H54 (cell line): ENCODE measurements around the gene CIT.

Experiments
- DNase-seq: peaks from one replicate; pipeline ENCODE4 v3.0.0; 2011; ENCODE audit warnings: low spot score, mixed read lengths; ENCODE audit not compliant: insufficient read length
- FAIRE-seq: peaks from 3 replicates; lab custom pipeline; 2011; peaks lifted over from hg19 to GRCh38; lab: Jason Lieb, UNC
- POLR2A ChIP-seq: IDR thresholded peaks from 2 replicates; pipeline ENCODE4 v1.6.1; 2011; ENCODE audit warnings: low read depth, mild to moderate bottlenecking, low read length

The CIT gene

GRCh38 chr12:119652665-119653064, 224.5 kb downstream of the CIT start:
- DNase-seq: no peak

GRCh38 chr12:119649202-119649808, 227.8 kb downstream of the CIT start:
- FAIRE-seq: no peak

More at GRCh38 chr12:119652665-119653064, 224.5 kb downstream of the CIT start:
- TF ChIP-seq POLR2A: no peak
- no peak for FAIRE-seq

DNA sequence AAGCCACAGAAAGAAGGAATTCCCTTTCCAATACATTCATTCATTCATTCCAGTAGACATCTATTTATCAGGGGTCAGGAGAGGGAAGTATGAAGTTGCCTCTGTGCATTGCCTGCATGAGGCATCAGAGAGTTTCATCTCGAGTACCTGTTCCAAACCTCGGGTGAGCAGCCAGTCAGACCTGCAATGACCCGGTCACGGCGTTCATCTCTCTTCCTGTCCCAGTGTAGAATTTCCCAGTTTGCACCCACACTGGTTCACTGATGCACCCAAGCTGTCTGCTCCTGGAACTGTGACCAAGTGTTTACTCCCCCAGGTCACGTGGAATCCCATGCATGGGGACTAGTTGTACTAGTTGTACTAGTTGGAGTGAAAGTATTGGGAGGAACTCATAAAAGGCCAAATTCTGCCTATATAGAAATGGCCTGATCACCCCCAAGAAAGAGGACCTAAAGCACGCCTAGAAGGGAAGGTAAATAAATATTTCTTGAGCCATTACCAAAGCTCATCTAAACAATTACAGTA, 231.5 kb downstream of the CIT start:
- TF ChIP-seq POLR2A: no peak
- FAIRE-seq (no peak), DNase-seq (no peak)

More at GRCh38 chr12:119649202-119649808, 227.8 kb downstream of the CIT start:
- DNase-seq: peak; percentile 26
- no peak for TF ChIP-seq POLR2A

GRCh38 chr12:119644930-119645329, 232.2 kb downstream of the CIT start:
- no peak for TF ChIP-seq POLR2A
- no peak for FAIRE-seq
- DNase-seq: no peak

DNA sequence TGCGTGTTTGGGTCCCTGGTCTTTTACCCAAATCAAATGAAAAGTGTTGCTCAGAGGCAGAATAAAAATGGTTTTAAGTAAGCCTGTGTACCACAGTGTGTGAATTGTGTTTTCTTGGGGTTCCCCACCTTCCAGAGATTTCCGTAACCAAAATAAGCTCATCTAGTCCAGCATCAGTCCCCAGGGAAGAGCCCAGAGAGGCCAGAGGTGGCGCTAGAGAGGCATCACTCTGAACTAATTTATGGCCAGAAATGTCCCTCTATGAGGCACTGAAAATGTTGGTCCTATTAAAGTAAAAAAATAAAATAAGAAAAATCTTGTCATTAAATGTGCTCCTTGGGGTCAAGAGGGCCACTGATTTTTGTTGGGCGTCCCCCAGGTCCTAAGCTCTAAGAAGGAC, 234.1 kb downstream of the CIT start:
- FAIRE-seq (no peak), DNase-seq (no peak)
- no peak for TF ChIP-seq POLR2A
